HL-60 (cell line): ENCODE data around the gene METTL16.

ENCODE experiments used
- DNase-seq, 2 experiments: peaks; one replicate each; pipeline ENCODE4 v3.0.0-alpha.2; 2010 to 2020; ENCODE audit warnings: low read depth in 1 of 2, low spot score in 1 of 2
- H3K27ac ChIP-seq: fragments of 250-450 bp; sonication (Bioruptor Pico); replicated peaks from 2 replicates; pipeline ENCODE4 v1.5.1; 2020; ENCODE audit warnings: mild to moderate bottlenecking, moderate library complexity
- H3K27me3 ChIP-seq: fragments of 250-450 bp; sonication (Bioruptor Pico); 2 replicates; pipeline ENCODE4 v1.5.1; 2021; ENCODE audit warnings: mild to moderate bottlenecking, moderate library complexity; ENCODE audit not compliant: insufficient read depth, poor library complexity, severe bottlenecking
- H3K4me3 ChIP-seq: replicated peaks from 2 replicates; pipeline ENCODE4 v1.5.1; 2011; ENCODE audit warnings: mild to moderate bottlenecking, control low read depth, low read length; ENCODE audit not compliant: insufficient read depth
- GABPA ChIP-seq: IDR thresholded peaks from 2 replicates; pipeline ENCODE4 v1.6.1; 2012; ENCODE audit warnings: low read depth
- POLR2AphosphoS5 ChIP-seq: IDR thresholded peaks from 2 replicates; pipeline ENCODE4 v1.6.1; 2012; ENCODE audit warnings: low read depth
- SPI1 ChIP-seq: IDR thresholded peaks from 2 replicates; pipeline ENCODE4 v1.6.1; 2012; ENCODE audit warnings: low read depth, mild to moderate bottlenecking, borderline replicate concordance
- TF ChIP-seq, protein P1 (sequence below): IDR thresholded peaks from one replicate; pipeline ENCODE4 v1.5.1; 2011; ENCODE audit warnings: low read length, control low read depth, inconsistent platforms; ENCODE audit not compliant: insufficient read depth
- TF ChIP-seq, protein P2 (sequence below): IDR thresholded peaks from 2 replicates; pipeline ENCODE4 v1.6.1; 2012; ENCODE audit warnings: low read depth; ENCODE audit not compliant: insufficient replicate concordance

The METTL16 gene

DNA sequence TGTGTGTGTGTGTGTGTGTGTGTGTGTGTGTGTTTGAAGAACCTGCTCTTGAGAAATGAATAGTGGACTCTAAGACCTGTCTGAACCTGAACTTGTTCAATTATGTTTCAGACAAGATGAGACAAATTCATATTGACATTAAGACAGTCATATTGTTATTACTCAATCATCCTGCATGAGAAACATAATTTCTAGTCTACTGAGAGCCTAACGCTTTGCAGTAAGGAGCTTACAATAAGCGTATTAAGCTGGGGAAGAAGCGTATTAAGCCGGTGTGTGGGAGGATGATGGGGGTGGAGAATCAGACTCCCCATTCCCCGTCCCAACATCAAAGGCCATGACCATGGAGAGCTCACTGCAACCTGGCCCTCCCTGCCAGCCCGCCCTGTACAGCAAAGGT lies 88.4 kb downstream of the METTL16 start:
- no peak for DNase-seq
- TF ChIP-seq POLR2AphosphoS5 = no peak
- TF ChIP-seq, protein P1, sequence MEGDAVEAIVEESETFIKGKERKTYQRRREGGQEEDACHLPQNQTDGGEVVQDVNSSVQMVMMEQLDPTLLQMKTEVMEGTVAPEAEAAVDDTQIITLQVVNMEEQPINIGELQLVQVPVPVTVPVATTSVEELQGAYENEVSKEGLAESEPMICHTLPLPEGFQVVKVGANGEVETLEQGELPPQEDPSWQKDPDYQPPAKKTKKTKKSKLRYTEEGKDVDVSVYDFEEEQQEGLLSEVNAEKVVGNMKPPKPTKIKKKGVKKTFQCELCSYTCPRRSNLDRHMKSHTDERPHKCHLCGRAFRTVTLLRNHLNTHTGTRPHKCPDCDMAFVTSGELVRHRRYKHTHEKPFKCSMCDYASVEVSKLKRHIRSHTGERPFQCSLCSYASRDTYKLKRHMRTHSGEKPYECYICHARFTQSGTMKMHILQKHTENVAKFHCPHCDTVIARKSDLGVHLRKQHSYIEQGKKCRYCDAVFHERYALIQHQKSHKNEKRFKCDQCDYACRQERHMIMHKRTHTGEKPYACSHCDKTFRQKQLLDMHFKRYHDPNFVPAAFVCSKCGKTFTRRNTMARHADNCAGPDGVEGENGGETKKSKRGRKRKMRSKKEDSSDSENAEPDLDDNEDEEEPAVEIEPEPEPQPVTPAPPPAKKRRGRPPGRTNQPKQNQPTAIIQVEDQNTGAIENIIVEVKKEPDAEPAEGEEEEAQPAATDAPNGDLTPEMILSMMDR = no peak
- no peak for TF ChIP-seq SPI1
- TF ChIP-seq, protein P2, sequence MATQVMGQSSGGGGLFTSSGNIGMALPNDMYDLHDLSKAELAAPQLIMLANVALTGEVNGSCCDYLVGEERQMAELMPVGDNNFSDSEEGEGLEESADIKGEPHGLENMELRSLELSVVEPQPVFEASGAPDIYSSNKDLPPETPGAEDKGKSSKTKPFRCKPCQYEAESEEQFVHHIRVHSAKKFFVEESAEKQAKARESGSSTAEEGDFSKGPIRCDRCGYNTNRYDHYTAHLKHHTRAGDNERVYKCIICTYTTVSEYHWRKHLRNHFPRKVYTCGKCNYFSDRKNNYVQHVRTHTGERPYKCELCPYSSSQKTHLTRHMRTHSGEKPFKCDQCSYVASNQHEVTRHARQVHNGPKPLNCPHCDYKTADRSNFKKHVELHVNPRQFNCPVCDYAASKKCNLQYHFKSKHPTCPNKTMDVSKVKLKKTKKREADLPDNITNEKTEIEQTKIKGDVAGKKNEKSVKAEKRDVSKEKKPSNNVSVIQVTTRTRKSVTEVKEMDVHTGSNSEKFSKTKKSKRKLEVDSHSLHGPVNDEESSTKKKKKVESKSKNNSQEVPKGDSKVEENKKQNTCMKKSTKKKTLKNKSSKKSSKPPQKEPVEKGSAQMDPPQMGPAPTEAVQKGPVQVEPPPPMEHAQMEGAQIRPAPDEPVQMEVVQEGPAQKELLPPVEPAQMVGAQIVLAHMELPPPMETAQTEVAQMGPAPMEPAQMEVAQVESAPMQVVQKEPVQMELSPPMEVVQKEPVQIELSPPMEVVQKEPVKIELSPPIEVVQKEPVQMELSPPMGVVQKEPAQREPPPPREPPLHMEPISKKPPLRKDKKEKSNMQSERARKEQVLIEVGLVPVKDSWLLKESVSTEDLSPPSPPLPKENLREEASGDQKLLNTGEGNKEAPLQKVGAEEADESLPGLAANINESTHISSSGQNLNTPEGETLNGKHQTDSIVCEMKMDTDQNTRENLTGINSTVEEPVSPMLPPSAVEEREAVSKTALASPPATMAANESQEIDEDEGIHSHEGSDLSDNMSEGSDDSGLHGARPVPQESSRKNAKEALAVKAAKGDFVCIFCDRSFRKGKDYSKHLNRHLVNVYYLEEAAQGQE = no peak
- TF ChIP-seq GABPA = no peak
- Histone ChIP-seq H3K4me3 (no peak overlapping the region), H3K27me3 (no peaks in the 10 kb centered on the region), H3K27ac (no peak overlapping the region)

DNA sequence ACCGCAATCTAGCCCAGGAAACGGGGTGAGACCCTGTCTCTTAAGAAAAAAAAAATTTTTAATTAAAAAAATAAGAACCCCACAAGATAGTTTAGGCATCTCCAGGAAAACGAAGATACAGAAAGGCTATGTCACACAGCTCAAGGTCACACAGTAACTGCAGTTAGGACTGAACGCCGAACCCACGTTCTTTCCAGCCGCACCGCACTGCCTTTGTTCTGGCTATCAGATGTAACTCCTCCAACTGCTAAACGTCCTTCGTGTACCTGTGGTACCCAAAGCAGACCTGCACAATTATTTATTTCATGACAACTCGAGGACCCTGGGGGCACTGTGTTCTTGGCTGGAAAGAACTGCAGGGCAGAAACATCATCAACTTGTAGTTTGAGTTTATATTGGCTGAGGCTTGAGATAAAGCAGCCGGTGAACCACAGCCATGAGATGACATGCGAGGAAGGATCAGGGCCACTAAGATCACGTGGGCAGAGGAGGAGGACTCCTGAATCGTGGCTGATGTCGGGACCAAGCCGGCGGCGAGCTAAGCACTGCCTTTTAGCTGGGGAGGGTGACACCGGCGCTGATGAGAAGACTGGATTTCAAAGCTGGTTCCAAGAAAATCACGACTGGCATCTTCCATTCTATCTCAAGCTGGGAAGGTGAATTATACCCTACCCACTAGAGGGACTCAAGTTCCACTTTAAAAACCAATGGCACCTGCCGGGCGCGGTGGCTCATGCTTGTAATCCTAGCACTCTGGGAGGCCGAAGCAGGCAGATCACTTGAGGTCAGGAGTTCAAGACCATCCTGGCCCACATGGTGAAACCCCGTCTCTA lies 90.2 kb downstream of the METTL16 start:
- H3K27me3 ChIP-seq = no peaks in the 10 kb centered on the region
- no peak for DNase-seq
- no peak overlapping the region for H3K27ac ChIP-seq
- no peak overlapping the region for H3K4me3 ChIP-seq
- TF ChIP-seq POLR2AphosphoS5 (no peak), GABPA (no peak), SPI1 (no peak)
- TF ChIP-seq, protein P1 = no peak
- TF ChIP-seq, protein P2 = no peak

DNA sequence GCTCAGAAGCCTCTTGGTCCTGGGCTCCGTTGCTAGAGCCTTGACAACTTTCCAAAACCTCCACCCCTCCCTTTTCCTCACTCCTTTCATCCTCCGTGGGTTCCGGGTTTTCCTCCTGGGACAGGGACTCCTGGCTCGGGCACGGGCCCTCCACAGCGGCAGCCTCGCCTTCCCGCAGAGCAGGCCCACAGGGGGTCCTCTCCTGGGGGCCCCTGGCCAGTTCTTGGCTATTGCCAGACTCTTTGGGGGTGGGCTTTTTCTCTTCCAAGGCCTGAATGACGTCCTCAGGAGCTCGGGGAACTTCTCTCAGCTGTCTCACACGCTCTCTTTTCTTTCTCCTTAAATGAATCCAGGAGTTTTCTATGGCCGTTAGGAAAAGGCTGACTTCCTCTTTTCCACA lies 91.5 kb downstream of the METTL16 start:
- Histone ChIP-seq H3K4me3 (no peak overlapping the region), H3K27me3 (no peaks in the 10 kb centered on the region), H3K27ac (no peak overlapping the region)
- no peak for DNase-seq
- TF ChIP-seq, protein P1 = no peak
- TF ChIP-seq, protein P2 = no peak
- TF ChIP-seq GABPA (no peak), POLR2AphosphoS5 (no peak), SPI1 (no peak)
